Kidney epithelial cell (primary cell): ENCODE data around the gene APBB2. TPM values are rescaled to one million over a fixed set of nuclear protein-coding genes. Genes with fewer than 3 reads are reported as not detected.

Experiments
- DNase-seq: peaks from one replicate; pipeline ENCODE4 v3.0.0-alpha.2; 2010; ENCODE audit warnings: low read depth
- H3K27me3 ChIP-seq: 2 replicates; pipeline ENCODE4 v1.6.0; 2011; ENCODE audit warnings: low read length; ENCODE audit not compliant: control insufficient read depth, insufficient read depth
- H3K36me3 ChIP-seq: 2 replicates; pipeline ENCODE4 v1.5.1; 2011; ENCODE audit warnings: low read length; ENCODE audit not compliant: control insufficient read depth, insufficient read depth
- H3K4me3 ChIP-seq: 2 replicates; pipeline ENCODE4 v1.5.1; 2011; ENCODE audit warnings: low read depth, mild to moderate bottlenecking, control low read depth, low read length
- total RNA-seq: library from RNA; depleted of rRNA; stranded (reverse); fragments of >200 nt; gene quantifications from 2 replicates; pipeline ENCODE4 v1.2.3, GENCODE V29; 2015
- TF ChIP-seq, protein P1 (sequence below): IDR thresholded peaks from 2 replicates; pipeline ENCODE4 v1.5.1; 2011; ENCODE audit warnings: mild to moderate bottlenecking, moderate library complexity, low read length, control low read depth, inconsistent platforms; ENCODE audit not compliant: insufficient read depth, poor library complexity, severe bottlenecking

Gene APBB2
- total RNA-seq, 1 donor from 2014 or later, result 52.0 TPM

DNA sequence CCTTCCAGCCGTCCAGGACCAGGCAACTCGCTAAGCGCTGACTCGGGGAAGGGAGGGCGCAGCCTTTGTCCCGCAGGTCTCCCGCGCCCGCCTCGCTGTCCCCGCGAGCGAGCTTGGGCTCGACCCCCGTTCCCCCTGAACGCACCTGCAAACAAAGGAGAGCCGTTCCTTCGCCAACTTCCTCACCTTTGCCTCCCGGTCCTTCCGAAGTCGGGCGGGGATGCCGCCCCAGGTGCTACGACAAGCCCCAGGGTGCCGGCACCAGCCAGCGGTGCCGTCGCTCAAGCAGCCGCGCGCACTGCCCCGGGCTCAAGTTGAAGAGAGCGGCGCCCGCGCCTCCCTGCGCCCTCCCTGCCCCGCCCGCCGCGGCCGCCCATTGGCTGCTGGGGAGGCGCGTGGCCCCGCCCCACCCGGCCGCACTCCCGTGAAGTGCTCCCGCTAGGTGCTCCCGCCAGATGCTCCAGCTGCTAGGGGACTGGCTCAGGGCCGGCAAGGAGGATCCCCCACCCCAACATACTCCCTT is 357.4 kb downstream of the APBB2 start:
- Histone ChIP-seq H3K4me3 (peak overlapping the region; percentile 50), H3K36me3 (no peaks in the 10 kb centered on the region), H3K27me3 (no peaks in the 10 kb centered on the region)
- no peak for DNase-seq
- TF ChIP-seq, protein P1, sequence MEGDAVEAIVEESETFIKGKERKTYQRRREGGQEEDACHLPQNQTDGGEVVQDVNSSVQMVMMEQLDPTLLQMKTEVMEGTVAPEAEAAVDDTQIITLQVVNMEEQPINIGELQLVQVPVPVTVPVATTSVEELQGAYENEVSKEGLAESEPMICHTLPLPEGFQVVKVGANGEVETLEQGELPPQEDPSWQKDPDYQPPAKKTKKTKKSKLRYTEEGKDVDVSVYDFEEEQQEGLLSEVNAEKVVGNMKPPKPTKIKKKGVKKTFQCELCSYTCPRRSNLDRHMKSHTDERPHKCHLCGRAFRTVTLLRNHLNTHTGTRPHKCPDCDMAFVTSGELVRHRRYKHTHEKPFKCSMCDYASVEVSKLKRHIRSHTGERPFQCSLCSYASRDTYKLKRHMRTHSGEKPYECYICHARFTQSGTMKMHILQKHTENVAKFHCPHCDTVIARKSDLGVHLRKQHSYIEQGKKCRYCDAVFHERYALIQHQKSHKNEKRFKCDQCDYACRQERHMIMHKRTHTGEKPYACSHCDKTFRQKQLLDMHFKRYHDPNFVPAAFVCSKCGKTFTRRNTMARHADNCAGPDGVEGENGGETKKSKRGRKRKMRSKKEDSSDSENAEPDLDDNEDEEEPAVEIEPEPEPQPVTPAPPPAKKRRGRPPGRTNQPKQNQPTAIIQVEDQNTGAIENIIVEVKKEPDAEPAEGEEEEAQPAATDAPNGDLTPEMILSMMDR, result no peak

DNA sequence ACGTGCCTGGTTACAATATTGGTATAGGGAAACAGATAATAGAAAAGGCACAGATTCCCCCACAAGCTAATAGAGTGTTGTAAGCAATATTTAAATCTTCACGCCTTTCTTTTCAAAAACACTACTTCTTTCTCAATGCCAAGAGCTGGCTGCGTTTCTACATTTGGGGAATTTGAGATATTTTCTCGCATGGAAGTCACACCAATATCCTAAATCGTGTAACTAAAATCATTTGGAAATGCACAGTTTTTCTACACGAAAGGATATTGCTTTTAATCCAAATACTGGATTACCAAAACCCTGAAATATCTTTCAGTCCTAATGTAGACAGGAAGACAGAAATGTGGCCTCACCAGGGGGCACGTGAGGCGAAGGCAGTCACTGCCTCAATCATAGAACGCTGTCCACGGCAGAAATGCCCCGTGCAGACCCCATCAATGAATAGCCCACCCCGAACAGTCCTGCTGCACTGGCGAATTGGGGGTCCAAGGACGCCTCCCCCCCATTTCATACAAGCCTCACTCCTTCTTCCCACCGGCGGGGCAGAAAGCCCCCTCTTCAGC is 358.0 kb downstream of the APBB2 start:
- H3K27me3 ChIP-seq, result no peaks in the 10 kb centered on the region
- TF ChIP-seq, protein P1, result no peak
- H3K36me3 ChIP-seq, result no peaks in the 10 kb centered on the region
- DNase-seq, result no peak
- H3K4me3 ChIP-seq, result peak overlapping the region; percentile 50

DNA sequence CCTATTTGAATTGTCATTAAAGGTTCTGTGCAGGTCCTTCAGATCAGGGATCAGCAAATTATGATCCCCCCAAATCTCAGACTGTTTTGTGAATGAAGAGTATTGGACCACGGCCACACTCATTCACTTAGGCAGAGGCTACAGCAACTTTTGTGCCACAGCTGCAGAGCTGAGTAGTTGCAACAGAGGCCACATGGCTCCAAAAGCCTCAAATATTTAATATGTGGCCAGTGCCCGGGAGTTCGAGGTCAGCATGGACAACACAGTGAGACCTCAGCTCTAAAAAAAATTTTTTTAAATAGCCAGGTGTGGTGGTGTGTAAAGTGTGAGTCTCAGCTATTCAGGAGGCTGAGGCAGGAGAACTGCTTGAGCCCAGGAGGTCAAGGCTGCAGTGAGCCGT is 363.8 kb downstream of the APBB2 start:
- Histone ChIP-seq H3K27me3 (no peaks in the 10 kb centered on the region), H3K4me3 (no peak overlapping the region), H3K36me3 (no peaks in the 10 kb centered on the region)
- DNase-seq, result no peak
- TF ChIP-seq, protein P1, result no peak

DNA sequence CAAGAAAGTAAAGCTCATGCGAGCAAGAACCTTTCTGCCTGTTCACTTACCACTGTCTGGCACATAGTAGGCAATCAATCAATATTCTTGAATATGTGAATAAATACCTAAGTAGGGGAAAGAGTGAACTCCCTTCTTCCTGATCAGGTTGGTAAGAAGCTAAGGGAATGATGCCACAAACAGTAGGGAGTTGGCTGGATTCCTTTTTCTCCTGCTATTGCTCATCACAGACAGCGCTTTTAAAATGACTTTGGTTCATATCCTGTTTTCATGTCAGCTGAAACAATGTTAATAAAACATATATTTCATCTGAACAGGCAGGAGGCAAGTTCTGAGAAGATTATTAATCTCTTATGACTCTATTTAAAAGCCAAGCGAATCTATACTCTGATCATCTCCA is 365.4 kb downstream of the APBB2 start:
- no peaks in the 10 kb centered on the region for H3K36me3 ChIP-seq
- H3K27me3 ChIP-seq, result no peaks in the 10 kb centered on the region
- TF ChIP-seq, protein P1, result no peak
- no peak for DNase-seq
- no peak overlapping the region for H3K4me3 ChIP-seq

DNA sequence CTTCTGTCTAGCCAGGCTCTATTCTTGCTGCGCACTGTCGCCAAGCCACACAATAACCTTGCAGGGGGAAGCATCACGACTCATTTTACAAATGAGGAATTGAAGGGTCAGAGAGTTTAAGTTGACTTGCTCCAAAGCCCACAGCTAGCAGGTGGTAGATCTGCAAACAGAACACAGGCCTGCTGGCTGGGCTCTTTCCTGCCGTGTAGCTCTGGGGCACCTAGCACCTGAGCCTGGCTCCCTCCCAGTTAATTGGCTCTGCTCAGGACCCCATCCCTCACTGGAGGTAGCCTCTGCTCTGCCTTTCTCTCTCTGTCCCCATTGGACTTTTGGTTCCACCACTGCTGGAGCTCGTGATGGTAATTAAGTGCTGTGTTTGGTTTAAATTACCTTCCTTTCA is 366.1 kb downstream of the APBB2 start:
- H3K27me3 ChIP-seq, result no peaks in the 10 kb centered on the region
- TF ChIP-seq, protein P1, result no peak
- H3K36me3 ChIP-seq, result no peaks in the 10 kb centered on the region
- no peak overlapping the region for H3K4me3 ChIP-seq
- DNase-seq, result no peak

DNA sequence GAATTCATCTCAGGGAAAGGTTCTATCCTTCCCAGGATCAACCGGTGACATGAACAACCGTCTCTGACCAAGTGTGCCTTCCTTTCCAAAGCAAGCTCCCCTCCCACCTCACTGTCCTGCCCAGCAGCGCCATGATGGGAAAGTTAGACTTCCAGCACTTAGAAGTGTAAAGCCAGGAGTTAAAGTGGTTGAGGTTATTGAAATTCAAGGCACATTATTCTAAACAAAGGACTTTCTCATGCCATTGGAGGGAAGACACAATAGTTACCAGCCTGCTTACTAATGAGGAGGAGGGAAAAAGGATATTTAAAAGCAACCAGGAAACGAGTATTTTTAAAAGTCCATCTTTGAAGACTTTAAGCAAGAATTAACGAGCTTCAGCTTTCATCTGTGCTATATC is 367.8 kb downstream of the APBB2 start:
- H3K27me3 ChIP-seq, result no peaks in the 10 kb centered on the region
- no peaks in the 10 kb centered on the region for H3K36me3 ChIP-seq
- no peak for DNase-seq
- H3K4me3 ChIP-seq, result no peak overlapping the region
- TF ChIP-seq, protein P1, result no peak
